HG03045 (cell line): ENCODE measurements around the gene S100A5.
"Not testable (repeated sequence)": the region's sequence is repeated elsewhere in the genome, so short reads cannot be mapped to it uniquely, and the experiment has no call there.

Source experiments
- ATAC-seq: cut with Tn5 transposase; IDR thresholded peaks from one replicate; pipeline ENCODE4 v1.9.1; 2021; ENCODE audit warnings: mild to moderate bottlenecking, moderate library complexity; ENCODE audit not compliant: unreplicated experiment

The S100A5 gene

DNA sequence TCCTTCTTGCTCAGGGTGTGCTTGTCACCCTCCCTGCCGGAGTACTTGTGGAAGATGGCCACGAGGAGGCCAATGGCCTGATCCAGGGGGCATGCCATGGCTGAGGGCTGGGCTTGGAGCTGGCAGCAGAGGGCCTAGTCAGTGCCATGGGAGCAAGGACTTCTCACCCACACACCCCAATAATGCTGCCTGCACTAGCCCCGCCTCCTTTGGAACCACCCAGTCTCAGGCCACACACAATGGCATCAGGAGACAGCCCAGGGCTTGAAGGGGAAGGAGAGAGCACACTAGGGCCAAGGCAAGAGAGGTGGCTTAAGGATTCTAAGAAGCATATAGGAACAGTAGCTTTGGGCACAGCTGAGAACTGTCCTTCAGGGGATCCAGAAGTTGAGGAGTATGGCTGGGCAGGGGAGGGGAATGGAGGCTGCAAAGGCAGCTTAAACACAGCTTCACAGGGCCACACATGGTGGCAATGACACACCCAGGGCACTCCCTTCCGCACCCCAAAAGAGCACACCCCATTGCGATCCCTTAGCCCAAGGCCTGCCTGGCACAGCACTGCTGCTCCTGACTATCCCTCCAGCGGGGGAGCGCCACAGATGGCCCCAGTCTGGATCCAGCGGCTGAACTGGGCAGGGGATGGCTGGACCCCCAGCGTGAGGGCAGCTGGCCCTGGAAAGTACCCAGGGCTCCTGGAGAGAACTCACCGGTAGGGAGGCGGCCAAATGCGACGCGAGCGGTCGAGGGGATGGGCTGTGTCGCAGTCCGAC, 5.3 kb downstream of the S100A5 start, which contains the start of gene S100A6:
Gene S100A6 (minus strand): TSS at position 750 of the 770 bp plus-strand sequence. CDS start 652 bp downstream, at position 98.
- peak; percentile 6 for ATAC-seq

DNA sequence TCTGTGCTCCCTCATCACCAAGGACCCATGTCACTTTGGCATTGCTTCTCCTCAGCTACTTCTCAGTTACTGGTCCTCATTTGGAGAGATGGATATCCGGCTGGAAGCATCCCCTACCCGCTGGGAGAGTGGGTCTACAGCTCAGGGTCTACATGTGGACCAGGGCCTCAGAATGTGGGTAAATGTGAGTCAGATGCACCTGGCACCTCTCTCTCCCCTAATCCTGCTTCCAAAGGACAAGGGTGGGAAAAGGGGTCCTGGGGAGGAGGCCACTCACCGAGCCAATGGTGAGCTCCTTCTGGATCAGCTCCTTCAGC, 5.9 kb downstream of the S100A5 start:
- ATAC-seq: no peak

DNA sequence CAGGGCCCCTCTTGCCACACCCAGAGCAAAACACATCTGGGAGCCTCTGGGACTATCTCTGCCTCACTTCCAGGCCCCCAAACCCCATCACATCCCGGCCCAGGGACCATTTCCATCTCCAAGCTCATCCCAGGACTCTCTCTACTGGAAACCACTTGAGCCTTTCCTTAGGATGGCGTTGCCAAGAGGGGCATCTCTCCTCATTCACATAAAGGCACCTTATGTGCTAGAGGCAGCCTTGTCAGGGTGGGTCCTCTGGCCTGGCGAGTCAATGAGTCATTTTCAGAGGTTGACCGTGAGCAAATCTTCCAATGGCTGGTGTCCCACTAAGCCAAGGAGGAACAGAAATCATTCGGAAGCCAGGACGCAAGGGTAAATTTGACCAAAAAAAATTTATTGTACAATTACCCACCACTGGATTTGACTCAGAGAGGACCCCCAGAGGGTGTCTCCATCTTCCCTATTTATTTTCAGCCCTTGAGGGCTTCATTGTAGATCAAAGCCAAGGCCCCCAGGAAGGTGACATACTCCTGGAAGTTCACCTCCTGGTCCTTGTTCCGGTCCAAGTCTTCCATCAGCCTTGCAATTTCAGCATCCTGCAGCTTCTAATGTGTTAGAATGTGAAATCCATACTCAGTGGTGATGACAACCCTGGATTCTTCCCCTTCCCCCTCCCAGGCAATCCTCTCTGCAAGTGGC, 6.4 kb downstream of the S100A5 start:
- no peak for ATAC-seq

DNA sequence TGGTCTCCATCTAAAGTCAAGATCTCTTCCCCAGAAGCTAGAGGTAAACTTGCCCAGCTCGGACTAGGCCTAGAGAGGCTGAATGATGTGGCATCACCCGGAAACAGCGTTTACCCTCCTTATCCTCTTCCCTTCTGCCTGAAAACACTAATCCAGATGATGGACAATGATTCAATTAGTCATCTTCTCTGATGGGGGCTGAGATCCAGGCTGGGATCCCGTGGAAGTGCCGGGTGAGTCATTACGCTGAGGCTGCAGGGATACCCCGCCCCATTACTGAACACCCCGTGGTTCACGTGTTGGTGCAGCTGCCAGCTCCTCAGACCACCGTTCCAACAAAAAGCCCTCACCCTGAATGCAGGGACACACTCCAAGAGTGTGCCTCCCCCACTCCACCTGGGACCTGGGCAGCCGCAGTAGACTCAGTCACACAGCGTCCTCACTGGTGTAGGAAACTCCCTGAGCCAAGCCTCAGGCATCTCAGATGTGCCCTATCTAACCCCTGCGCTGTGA, 7.0 kb downstream of the S100A5 start:
- no peak for ATAC-seq

DNA sequence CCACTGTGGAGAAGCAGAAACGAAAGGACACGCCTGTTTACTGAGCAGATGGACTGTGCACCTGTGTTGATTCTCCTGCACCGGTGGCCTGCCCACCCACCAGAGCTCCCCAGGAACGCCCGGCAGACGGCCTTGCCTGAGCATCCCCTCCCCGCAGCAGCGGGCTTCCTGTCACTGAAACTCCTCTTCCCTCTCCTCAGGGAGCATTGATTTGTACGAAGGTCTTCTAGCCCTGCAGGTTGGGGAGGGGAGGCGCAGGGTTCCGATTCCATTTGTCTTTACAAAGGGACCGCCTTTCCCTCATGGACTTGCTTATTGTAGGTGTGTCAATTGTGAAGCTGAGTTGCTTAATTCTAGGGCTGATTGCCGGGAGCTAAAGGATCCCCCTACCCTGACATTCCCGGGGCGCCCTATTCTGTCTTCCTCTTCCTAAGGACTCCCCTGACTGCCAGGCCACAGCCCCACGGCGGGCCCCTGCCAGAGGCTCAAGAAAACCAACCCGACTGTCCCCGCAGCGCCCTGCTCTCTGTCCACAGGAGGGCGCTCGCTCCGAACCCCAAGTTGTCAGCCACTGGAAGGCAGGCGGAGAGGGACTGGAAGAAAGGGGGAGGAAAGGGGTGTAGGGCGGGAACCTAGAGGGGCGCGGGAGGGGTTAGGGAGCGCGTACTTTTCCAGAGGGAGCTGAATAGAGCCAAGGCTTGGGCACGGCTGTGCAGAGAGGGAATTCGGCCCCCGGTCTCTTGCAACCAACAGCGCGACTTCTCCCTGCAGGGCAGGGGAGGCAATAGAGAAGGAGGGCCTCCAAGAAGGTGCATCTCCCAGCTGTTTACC, 7.8 kb downstream of the S100A5 start:
- ATAC-seq: no peak

DNA sequence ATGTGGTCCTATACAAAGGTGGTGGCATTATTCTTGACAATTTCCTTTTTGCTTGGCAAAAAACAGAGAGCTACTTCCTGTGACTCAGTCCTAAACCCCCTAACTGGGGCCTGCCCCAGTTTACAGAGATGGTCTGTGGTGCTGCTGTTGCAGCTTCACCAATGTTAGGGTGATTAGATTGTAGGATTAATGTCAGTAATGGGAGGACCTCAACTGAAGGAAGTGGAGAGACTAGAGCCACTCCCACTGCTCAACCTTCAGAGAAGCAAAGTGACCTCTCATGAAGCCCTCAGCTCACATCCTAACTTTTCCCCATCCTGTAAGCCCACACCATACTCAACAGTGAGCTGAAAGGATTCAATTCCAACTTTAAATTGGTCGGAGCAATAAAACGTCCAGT, 8.6 kb downstream of the S100A5 start:
- ATAC-seq: no peak

DNA sequence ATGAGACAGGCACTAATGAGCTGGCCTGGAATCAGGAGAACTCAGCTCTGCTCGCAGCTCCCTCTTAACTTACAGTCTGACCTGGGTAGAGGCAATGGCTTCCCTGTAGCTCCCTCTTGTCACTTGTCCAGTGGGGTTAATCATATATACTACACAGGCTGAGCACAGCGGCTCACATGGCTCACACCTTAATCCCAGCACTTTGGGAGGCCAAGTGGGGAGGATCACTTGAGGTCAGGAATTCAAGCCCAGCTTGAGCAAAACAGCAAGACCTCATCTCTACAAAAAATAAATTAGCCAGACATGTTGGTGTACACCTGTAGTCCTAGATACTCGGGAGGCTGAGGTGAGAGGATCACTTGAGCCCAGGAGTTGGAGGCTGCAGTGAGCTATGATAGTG, 9.1 kb downstream of the S100A5 start:
- no peak for ATAC-seq

DNA sequence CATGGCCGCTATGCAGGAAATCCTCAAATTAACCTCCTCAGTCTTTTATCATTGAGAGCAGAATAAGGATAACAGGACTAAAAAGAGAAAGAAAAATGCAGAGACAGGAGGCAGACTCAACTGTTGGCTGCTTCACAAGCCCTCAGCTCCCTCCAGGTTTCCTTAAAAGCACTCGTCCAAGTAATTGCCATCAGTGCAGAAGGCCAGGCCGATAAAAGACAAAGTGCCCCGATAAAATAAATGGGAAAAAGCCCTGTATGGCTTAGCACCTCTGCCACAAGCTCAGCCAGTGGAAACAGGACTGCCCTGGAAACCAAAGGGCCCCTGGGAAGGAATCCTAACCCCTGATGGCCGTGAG, 13.1 kb downstream of the S100A5 start:
- no peak for ATAC-seq

DNA sequence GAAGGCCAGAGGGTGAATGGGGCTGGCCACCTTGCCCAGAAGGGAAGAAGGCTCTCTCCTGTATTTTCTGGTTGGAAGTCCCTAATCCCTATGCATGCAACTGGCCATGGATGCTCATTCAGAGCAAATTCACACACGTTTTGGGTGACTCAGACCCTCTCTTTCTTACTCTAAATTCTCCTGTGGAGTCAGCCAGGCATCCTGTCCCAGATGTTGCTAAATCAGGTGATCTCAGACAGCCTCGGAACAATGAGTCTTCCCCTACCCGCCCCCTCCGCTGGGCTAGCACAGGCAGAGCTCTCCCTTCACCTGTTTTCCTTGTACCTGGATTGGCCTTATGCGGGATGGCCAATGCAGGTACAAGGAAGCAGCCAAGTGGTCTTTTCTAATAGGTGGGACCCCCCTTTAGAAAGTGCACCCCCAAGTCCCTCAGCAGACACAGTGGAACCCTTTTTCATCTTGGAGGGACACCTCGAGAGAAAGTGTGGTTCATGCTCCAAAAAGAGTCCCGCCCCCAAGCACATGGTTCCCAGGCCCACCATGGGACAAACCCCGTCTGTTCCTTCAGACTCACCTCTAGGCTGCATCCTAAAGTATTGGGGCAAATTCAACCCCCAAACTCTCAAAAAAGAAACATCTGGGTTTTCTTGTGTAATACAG, 13.6 kb downstream of the S100A5 start:
- ATAC-seq: no peak

DNA sequence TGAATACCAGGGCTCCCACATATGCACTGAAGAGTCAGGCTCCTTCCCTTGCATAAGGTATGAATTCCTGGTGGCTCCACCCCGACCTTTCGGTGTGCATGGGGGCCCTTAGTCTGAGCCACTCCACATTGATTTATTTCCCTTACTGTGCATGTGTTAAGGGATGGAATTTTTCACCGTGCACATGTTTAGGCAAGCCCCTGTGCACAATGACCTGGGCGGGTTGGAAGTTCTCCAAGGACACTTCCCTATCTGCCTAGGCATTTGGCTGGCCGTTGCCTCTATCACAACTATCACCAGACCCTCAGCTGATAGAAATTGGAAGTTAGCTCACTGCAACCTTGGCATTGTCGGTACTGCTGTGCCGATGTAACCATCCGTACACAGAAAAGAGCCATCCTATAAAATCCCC, 14.6 kb downstream of the S100A5 start:
- no peak for ATAC-seq

DNA sequence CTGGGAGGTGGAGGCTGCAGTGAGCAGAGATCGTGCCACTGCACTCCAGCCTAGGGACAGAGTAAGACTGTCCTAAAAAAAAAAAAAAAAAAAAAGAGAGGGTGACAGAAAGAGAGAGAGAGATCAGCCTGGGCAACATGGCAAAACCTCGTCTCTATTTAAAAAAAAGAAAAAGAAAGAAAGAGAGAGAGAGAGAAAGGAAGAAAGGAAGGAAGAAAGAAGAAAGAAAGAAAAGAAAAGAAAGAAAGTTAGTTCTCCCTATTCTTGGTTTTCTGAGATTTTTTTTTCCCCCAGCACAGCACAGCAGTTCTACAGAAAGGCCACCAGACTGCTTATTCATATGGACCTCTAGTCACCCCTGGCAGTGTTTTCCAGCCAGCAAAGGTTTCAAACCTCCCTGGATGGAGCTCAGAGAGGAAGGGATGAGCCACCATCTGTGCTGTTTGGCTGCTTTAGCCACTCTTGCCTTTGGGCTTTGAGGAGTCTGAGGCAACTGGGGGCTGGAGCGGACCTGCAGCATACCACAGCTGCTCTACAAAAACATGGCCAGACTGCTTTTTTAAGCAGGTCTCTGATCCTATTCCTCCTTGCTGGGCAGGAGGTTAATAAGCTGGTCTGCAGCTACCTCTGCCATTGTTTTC, 15.5 kb downstream of the S100A5 start:
- no peak for ATAC-seq

DNA sequence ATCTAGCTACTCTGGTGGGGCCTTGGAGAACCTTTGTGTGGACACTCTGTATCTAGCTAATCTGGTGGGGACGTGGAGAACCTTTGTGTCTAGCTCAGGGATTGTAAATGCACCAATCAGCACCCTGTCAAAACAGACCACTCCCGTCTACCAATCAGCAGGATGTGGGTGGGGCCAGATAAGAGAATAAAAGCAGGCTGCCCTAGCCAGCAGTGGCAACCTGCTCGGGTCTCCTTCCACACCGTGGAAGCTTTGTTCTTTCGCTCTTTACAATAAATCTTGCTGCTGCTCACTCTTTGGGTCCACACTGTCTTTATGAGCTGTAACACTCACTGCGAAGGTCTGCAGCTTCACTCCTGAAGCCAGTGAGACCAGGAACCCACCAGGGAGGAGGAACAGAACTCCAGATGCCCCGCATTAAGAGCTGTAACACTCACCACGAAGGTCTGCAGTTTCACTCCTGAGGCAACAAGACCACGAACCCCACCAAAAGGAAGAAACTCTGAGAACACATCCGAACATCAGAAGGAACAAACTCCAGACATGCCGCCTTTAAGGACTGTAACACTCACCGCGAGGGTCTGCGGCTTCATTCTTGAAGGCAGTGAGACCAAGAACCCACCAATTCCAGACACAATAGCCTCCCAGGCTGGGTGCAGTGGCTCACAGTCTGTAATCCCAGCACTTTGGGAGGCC, 18.2 kb downstream of the S100A5 start:
- not testable (repeated sequence) for ATAC-seq

DNA sequence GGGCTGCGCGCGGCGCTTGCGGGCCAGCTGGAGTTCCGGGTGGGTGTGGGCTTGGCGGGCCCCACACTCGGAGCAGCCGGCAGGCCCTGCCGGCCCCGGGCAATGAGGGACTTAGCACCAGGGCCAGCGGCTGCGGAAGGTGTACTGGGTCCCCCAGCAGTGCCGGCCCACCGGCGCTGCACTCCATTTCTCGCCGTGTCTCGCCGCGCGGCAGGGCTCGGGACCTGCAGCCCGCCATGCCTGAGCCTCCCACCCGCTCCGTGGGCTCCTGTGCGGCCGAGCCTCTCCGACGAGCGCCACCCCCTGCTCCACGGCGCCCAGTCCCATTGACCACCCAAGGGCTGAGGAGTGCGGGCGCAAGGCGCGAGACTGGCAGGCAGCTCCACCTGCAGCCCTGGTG, 18.9 kb downstream of the S100A5 start:
- not testable (repeated sequence) for ATAC-seq

DNA sequence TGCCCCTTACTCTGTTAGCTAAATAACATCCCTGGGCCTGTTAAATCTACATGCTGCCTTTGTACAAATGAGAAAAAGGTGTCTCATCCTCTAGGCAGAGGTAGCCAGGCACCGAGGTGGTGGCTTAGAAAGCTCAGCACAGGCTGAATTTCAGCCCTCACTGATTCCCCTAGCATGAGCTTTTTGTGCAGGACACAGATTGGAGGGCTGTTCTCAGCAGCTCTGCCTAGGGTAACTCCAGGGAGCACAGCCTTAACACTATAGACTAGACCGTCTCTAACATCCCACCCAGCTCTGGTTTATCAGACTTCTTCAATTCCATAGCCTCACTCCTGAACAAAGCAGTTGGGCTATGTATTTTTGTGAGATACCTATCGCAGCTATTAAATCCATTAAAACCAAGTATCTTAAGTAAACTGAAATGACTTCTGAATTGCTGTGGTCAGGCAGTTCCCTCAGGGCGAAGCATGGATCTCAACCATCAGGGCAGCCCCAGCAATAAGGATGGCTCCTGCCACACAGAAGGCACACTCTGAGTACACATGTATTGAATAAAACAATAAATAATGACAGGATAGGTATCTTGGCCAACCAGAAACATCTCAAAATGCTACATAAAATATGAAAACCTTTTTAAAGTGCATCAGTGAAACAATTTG, 19.8 kb downstream of the S100A5 start:
- ATAC-seq: no peak

DNA sequence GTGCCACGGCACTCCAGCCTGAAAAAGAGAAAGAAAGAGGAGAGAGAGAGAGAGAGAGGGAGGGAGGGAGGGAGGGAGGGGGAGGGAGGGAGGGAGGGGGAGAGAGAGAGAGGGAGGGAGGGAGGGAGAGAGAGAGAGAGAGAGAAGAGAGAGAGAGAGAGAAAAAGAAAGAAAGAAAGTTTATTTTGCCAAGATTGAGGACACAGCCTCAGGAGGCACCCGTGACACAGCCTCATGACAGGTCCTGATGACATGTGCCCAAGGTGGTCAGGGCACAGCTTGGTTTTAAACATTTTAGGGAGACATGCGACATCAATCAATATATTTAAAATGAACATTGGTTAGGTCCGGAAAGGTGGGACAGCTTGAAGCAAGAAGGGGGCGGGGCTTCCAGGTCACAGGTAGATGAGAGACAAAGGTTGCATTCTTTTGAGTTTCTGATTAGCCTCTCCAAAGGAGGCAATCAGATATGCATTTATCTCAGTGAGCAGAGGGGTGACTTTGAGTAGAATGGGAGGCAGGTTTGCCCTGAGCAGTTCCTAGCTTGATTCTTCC, 20.5 kb downstream of the S100A5 start:
- not testable (repeated sequence) for ATAC-seq

DNA sequence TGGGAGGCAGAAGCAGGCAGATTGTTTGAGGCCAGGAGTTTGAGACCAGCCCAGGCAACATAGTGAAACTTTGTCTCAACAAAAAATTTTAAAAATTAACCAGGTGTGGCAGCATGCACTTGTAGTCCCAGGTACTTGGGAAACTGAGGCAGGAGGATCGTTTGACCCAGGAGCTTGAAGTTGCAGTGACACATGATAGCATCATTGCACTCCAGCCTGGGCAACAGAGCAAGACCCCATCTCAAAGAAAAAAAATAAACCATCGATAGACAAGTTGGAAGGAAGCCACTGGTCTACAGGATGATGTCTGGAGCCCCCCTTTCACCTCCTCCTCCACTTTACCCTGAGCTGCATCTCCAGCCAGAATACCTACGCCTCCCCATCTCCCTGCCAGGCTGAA, 21.5 kb downstream of the S100A5 start:
- ATAC-seq: no peak

DNA sequence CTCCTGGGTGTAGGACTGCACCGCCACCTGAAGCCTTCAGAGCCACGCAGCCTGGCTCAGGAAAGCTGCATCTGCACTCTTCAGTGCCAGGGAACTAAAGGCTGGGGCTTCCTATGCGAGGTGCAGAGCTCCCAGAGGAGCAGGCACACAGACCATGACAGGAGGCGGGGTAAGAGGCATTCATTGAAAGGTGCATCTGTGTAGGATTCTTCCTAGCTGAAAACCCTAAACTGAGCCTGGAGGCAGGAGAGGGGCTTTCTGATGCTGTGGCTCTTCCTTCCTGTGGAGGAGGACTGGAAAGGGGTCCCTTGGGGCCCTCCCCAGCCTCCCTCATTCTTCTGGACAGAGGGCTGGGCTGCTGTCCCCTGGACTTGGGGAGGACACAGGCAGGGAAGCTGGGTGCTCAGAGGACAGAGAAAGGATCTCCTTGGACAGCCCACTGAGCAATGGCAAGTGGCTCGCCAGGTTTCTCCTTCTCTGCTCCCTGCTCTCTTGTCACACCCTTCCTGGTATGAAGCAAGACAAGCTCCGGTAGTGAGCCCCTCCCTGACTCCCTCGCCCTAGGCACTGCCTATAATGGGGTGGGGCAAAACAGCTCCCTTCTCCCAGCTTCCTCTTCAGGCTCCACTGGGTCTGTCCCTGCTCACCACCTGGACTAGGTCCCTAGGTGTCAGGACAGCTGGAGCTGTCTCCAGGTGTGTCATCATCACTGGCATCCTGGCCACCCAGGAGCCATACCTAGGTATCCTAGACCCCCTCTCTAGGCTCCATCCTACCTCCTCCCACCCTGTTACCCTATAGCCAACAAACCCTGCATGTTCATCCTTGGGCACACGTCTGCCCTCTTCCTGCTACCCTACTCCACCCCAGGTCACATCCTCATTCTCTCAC, 25.0 kb downstream of the S100A5 start:
- no peak for ATAC-seq

DNA sequence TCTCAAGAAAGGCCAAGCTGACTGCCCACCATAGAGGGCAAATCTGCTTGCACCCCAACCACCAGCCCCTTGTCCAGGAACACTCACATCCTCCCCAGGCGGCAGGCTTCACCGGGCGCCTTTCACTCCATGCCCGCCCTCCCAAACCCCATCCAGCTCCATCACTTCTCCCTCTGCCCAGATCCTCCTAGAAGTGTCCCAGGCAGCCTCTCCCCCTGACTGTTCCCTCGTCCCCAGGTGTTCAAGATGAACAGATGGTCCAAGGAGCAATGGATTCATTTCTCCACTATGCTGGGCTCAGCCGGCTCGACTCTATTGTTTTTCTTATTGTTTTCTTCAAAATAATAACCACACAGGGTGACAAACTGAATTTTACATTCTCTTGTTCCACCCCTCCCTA, 27.1 kb downstream of the S100A5 start:
- ATAC-seq: no peak
